Measurements from ENCODE around the gene FAM241B.

The FAM241B gene

GRCh38 chr10:69652857-69653199, 22.8 kb downstream of the FAM241B start:
- FAIRE-seq: no peak
- no peak for DNase-seq (ENCODE audit: insufficient read length)
- no peak for TF ChIP-seq POLR2A (IDR thresholded peaks at IDR 0.05; ENCODE audit: low read depth, low read length)

GRCh38 chr10:69653561-69653960, 23.5 kb downstream of the FAM241B start:
- no peak for TF ChIP-seq TAF1 (IDR thresholded peaks at IDR 0.05; ENCODE audit: borderline replicate concordance, low read depth, low read length)
- TF ChIP-seq POLR2A (IDR thresholded peaks at IDR 0.05; ENCODE audit: low read depth, low read length): no peak
- no peak for TF ChIP-seq POLR2AphosphoS5 (IDR thresholded peaks at IDR 0.05; ENCODE audit: low read depth, low read length)
- no peak for FAIRE-seq
- no peak for DNase-seq (ENCODE audit: insufficient read length)

- TF ChIP-seq TAF1 (IDR thresholded peaks at IDR 0.05; ENCODE audit: borderline replicate concordance, low read depth, low read length) (no peak), POLR2AphosphoS5 (IDR thresholded peaks at IDR 0.05; ENCODE audit: low read depth, low read length) (no peak), POLR2A (IDR thresholded peaks at IDR 0.05; ENCODE audit: low read depth, low read length) (no peak)
- DNase-seq (ENCODE audit: insufficient read length) (no peak), FAIRE-seq (no peak)
Measured at GRCh38 chr10:69655124-69655867, 25.2 kb downstream of the FAM241B start.

GRCh38 chr10:69655868-69656555, 26.0 kb downstream of the FAM241B start:
- DNase-seq (ENCODE audit: insufficient read length) (no peak), FAIRE-seq (no peak)
- no peak for TF ChIP-seq TAF1 (IDR thresholded peaks at IDR 0.05; ENCODE audit: borderline replicate concordance, low read depth, low read length)
- no peak for TF ChIP-seq POLR2A (IDR thresholded peaks at IDR 0.05; ENCODE audit: low read depth, low read length)
- TF ChIP-seq POLR2AphosphoS5 (IDR thresholded peaks at IDR 0.05; ENCODE audit: low read depth, low read length): no peak

- TF ChIP-seq TAF1 (IDR thresholded peaks at IDR 0.05; ENCODE audit: borderline replicate concordance, low read depth, low read length): no peak
- TF ChIP-seq POLR2AphosphoS5 (IDR thresholded peaks at IDR 0.05; ENCODE audit: low read depth, low read length): no peak
- no peak for TF ChIP-seq POLR2A (IDR thresholded peaks at IDR 0.05; ENCODE audit: low read depth, low read length)
- DNase-seq (ENCODE audit: insufficient read length): no peak
- FAIRE-seq: no peak
Measured at GRCh38 chr10:69656742-69657269, 26.8 kb downstream of the FAM241B start.

GRCh38 chr10:69657430-69657829, 27.4 kb downstream of the FAM241B start:
- TF ChIP-seq POLR2A (IDR thresholded peaks at IDR 0.05; ENCODE audit: low read depth, low read length): no peak
- TF ChIP-seq POLR2AphosphoS5 (IDR thresholded peaks at IDR 0.05; ENCODE audit: low read depth, low read length): no peak
- TF ChIP-seq TAF1 (IDR thresholded peaks at IDR 0.05; ENCODE audit: borderline replicate concordance, low read depth, low read length): no peak
- FAIRE-seq (no peak), DNase-seq (ENCODE audit: insufficient read length) (no peak)

- TF ChIP-seq POLR2AphosphoS5 (IDR thresholded peaks at IDR 0.05; ENCODE audit: low read depth, low read length) (no peak), TAF1 (IDR thresholded peaks at IDR 0.05; ENCODE audit: borderline replicate concordance, low read depth, low read length) (no peak), POLR2A (IDR thresholded peaks at IDR 0.05; ENCODE audit: low read depth, low read length) (no peak)
- no peak for FAIRE-seq
Measured at GRCh38 chr10:69657866-69658265, 27.8 kb downstream of the FAM241B start.

GRCh38 chr10:69659241-69660038, 29.4 kb downstream of the FAM241B start:
- FAIRE-seq (no peak), DNase-seq (ENCODE audit: insufficient read length) (no peak)
- TF ChIP-seq TAF1 (IDR thresholded peaks at IDR 0.05; ENCODE audit: borderline replicate concordance, low read depth, low read length): no peak
- TF ChIP-seq POLR2A (IDR thresholded peaks at IDR 0.05; ENCODE audit: low read depth, low read length): no peak
- TF ChIP-seq POLR2AphosphoS5 (IDR thresholded peaks at IDR 0.05; ENCODE audit: low read depth, low read length): no peak

More at GRCh38 chr10:69657866-69658265, 27.8 kb downstream of the FAM241B start:
- no peak for DNase-seq (ENCODE audit: insufficient read length)

GRCh38 chr10:69660296-69660695, 30.2 kb downstream of the FAM241B start:
- no peak for DNase-seq (ENCODE audit: insufficient read length)
- no peak for FAIRE-seq
- TF ChIP-seq TAF1 (IDR thresholded peaks at IDR 0.05; ENCODE audit: borderline replicate concordance, low read depth, low read length) (no peak), POLR2A (IDR thresholded peaks at IDR 0.05; ENCODE audit: low read depth, low read length) (no peak), POLR2AphosphoS5 (IDR thresholded peaks at IDR 0.05; ENCODE audit: low read depth, low read length) (no peak)

GRCh38 chr10:69661414-69662172, 31.5 kb downstream of the FAM241B start:
- FAIRE-seq: no peak
- DNase-seq (ENCODE audit: insufficient read length): no peak
- TF ChIP-seq TAF1 (IDR thresholded peaks at IDR 0.05; ENCODE audit: borderline replicate concordance, low read depth, low read length) (no peak), POLR2AphosphoS5 (IDR thresholded peaks at IDR 0.05; ENCODE audit: low read depth, low read length) (no peak)
